Neural cell (in vitro differentiated cells): ENCODE measurements around the gene OR51V1.

Source experiments
- EZH2 ChIP-seq: fragments of 200-600, 300-800 bp; shearing (Covaris generic), sonication (generic); IDR thresholded peaks from 2 replicates; pipeline ENCODE4 v1.6.1; 2014; ENCODE audit warnings: antibody characterized with exemption, low read length, borderline replicate concordance, mild to moderate bottlenecking; ENCODE audit not compliant: insufficient read depth, poor library complexity, severe bottlenecking
- POLR2AphosphoS5 ChIP-seq: IDR thresholded peaks from 2 replicates; pipeline ENCODE4 v1.6.1; 2012
- TAF1 ChIP-seq: IDR thresholded peaks from 2 replicates; pipeline ENCODE4 v1.6.1; 2012; ENCODE audit warnings: low read depth
- TF ChIP-seq, protein P1 (sequence below): fragments of 450-650 bp; IDR thresholded peaks from 2 replicates; pipeline ENCODE4 v1.5.1; 2014; ENCODE audit warnings: antibody characterized with exemption, mild to moderate bottlenecking, moderate library complexity; ENCODE audit not compliant: poor library complexity, severe bottlenecking
- TF ChIP-seq, protein P2 (sequence below): IDR thresholded peaks from 2 replicates; pipeline ENCODE4 v1.6.1; 2012; ENCODE audit warnings: borderline replicate concordance

DNA sequence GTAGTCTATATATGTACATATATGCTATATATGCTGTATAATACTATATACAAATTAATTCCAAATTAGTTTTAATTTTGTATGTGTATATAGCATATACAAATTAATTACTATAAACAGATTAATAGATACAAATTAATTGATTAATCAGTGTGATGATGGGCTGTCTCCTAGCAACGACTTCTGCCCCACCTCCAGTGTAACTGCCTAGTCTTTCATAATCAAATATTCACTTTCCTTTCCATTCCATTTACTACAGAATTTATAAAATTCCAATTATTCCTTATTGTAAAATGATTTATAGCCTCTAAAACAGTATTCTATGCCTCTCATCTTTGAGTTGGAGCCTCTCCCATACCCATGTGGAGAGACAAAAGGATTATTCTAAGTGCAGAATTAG, 32.8 kb upstream of the OR51V1 start:
- TF ChIP-seq EZH2 (no peak), TAF1 (no peak), POLR2AphosphoS5 (no peak)
- TF ChIP-seq, protein P1, sequence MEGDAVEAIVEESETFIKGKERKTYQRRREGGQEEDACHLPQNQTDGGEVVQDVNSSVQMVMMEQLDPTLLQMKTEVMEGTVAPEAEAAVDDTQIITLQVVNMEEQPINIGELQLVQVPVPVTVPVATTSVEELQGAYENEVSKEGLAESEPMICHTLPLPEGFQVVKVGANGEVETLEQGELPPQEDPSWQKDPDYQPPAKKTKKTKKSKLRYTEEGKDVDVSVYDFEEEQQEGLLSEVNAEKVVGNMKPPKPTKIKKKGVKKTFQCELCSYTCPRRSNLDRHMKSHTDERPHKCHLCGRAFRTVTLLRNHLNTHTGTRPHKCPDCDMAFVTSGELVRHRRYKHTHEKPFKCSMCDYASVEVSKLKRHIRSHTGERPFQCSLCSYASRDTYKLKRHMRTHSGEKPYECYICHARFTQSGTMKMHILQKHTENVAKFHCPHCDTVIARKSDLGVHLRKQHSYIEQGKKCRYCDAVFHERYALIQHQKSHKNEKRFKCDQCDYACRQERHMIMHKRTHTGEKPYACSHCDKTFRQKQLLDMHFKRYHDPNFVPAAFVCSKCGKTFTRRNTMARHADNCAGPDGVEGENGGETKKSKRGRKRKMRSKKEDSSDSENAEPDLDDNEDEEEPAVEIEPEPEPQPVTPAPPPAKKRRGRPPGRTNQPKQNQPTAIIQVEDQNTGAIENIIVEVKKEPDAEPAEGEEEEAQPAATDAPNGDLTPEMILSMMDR, result no peak
- TF ChIP-seq, protein P2, sequence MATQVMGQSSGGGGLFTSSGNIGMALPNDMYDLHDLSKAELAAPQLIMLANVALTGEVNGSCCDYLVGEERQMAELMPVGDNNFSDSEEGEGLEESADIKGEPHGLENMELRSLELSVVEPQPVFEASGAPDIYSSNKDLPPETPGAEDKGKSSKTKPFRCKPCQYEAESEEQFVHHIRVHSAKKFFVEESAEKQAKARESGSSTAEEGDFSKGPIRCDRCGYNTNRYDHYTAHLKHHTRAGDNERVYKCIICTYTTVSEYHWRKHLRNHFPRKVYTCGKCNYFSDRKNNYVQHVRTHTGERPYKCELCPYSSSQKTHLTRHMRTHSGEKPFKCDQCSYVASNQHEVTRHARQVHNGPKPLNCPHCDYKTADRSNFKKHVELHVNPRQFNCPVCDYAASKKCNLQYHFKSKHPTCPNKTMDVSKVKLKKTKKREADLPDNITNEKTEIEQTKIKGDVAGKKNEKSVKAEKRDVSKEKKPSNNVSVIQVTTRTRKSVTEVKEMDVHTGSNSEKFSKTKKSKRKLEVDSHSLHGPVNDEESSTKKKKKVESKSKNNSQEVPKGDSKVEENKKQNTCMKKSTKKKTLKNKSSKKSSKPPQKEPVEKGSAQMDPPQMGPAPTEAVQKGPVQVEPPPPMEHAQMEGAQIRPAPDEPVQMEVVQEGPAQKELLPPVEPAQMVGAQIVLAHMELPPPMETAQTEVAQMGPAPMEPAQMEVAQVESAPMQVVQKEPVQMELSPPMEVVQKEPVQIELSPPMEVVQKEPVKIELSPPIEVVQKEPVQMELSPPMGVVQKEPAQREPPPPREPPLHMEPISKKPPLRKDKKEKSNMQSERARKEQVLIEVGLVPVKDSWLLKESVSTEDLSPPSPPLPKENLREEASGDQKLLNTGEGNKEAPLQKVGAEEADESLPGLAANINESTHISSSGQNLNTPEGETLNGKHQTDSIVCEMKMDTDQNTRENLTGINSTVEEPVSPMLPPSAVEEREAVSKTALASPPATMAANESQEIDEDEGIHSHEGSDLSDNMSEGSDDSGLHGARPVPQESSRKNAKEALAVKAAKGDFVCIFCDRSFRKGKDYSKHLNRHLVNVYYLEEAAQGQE, result no peak
